HepG2 (cell line): Measurements from ENCODE around the gene IKBKE. TPM values are rescaled to one million over a fixed set of nuclear protein-coding genes. Genes with fewer than 3 reads are reported as not detected.

Experiments
- FOXC1 ChIP-seq: sonication (generic); formaldehyde crosslinking; IDR thresholded peaks from 2 replicates; pipeline ENCODE4 v1.8.0; 2022; ENCODE audit warnings: mild to moderate bottlenecking, missing genetic modification reagents, borderline replicate concordance
- MED1 ChIP-seq: sonication (generic); formaldehyde crosslinking; IDR thresholded peaks from 2 replicates; pipeline ENCODE4 v1.4.0; 2020; ENCODE audit warnings: missing genetic modification reagents
- NRL ChIP-seq: sonication (generic); formaldehyde crosslinking; IDR thresholded peaks from 2 replicates; pipeline ENCODE4 v1.5.0; 2020; ENCODE audit warnings: missing genetic modification reagents, mild to moderate bottlenecking, moderate library complexity, borderline replicate concordance
- PATZ1 ChIP-seq: sonication (generic); formaldehyde crosslinking; IDR thresholded peaks from 2 replicates; pipeline ENCODE4 v1.4.0; 2020; ENCODE audit warnings: missing genetic modification reagents
- RCOR2 ChIP-seq: IDR thresholded peaks from 2 replicates; pipeline ENCODE4 v1.6.1; 2016; ENCODE audit warnings: missing biosample characterization, missing genetic modification reagents
- SMC3 ChIP-seq: IDR thresholded peaks from 2 replicates; pipeline ENCODE4 v1.6.1; 2011; ENCODE audit warnings: low read length, improper control_type of control experiment
- TEAD3 ChIP-seq: optimal IDR thresholded peaks from 2 replicates; pipeline ENCODE3; 2016; ENCODE audit warnings: borderline replicate concordance
- THRA ChIP-seq: sonication (generic); formaldehyde crosslinking; IDR thresholded peaks from 2 replicates; pipeline ENCODE4 v1.4.0; 2020; ENCODE audit warnings: missing genetic modification reagents, borderline replicate concordance
- TRIM22 ChIP-seq: fragments of 450-650 bp; IDR thresholded peaks from 2 replicates; pipeline ENCODE4 v1.6.1; 2017
- ZBTB33 ChIP-seq: sonication (generic); formaldehyde crosslinking; IDR thresholded peaks from 2 replicates; pipeline ENCODE4 v1.4.0; 2020; ENCODE audit warnings: missing genetic modification reagents
- ZFX ChIP-seq: sonication (generic); formaldehyde crosslinking; IDR thresholded peaks from 2 replicates; pipeline ENCODE4 v1.4.0; 2020; ENCODE audit warnings: mild to moderate bottlenecking, low read depth, missing genetic modification reagents, moderate library complexity
- polyA plus RNA-seq, 8 experiments: library from polyadenylated mRNA; depleted of rRNA in 3 of 8; stranded (reverse) in 7 of 8; unstranded in 1 of 8; fragments of >200 nt; fragmentation: Illumina TruSeq in 4 of 8; extraction: Trizol in 4 of 8; gene quantifications; 2 replicates each; pipeline versions ENCODE4 v1.2.1 to v1.2.3, GENCODE V29; 2011 to 2016; ENCODE audit warnings: low read depth in 4 of 8, missing spikeins in 1 of 8, mixed read lengths in 1 of 8; ENCODE audit not compliant: insufficient read depth in 1 of 8
- total RNA-seq, 5 experiments: library from RNA; depleted of rRNA; stranded (reverse); fragments of >200 nt; fragmentation: Illumina TruSeq; extraction: Trizol; gene quantifications; 2 replicates each; pipeline ENCODE4 v1.2.3, GENCODE V29; 2016; ENCODE audit warnings: low read depth in 1 of 5
- TF ChIP-seq, protein P1 (sequence below), 2 experiments: sonication (generic) in 1 of 2; formaldehyde crosslinking in 1 of 2; IDR thresholded peaks; 2 replicates each; pipeline versions ENCODE4 v1.4.0 to v1.6.1; 2018 to 2020; ENCODE audit warnings: missing genetic modification reagents in 2 of 2, borderline replicate concordance in 1 of 2, low read depth in 1 of 2, mild to moderate bottlenecking in 1 of 2, missing biosample characterization in 1 of 2
- TF ChIP-seq, protein P2 (sequence below): sonication (generic); formaldehyde crosslinking; IDR thresholded peaks from 2 replicates; pipeline ENCODE4 v1.5.0; 2020; ENCODE audit warnings: missing genetic modification reagents, mild to moderate bottlenecking, borderline replicate concordance

The IKBKE gene
- total and polyA plus RNA-seq, 2 of the 13 experiments (the other 11 are each of a cell fraction or from before 2014, with no cell fraction given) = 4.5 to 5.8 TPM

- TF ChIP-seq PATZ1 (CRISPR knock-in tag) = 0 out of 2 replicates have a peak, but pooled peaks have one; percentile 26
- TF ChIP-seq RCOR2 (CRISPR knock-in tag) = no peak
- peak; percentile 50; the same call in 1 of the 2 replicates for TF ChIP-seq SMC3
- TF ChIP-seq, protein P1, sequence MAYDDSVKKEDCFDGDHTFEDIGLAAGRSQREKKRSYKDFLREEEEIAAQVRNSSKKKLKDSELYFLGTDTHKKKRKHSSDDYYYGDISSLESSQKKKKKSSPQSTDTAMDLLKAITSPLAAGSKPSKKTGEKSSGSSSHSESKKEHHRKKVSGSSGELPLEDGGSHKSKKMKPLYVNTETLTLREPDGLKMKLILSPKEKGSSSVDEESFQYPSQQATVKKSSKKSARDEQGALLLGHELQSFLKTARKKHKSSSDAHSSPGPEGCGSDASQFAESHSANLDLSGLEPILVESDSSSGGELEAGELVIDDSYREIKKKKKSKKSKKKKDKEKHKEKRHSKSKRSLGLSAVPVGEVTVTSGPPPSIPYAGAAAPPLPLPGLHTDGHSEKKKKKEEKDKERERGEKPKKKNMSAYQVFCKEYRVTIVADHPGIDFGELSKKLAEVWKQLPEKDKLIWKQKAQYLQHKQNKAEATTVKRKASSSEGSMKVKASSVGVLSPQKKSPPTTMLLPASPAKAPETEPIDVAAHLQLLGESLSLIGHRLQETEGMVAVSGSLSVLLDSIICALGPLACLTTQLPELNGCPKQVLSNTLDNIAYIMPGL (CRISPR knock-in tag; IDR thresholded peaks at IDR 0.05; ENCODE audit: borderline replicate concordance in 1 of 2, low read depth in 1 of 2) = 0 out of 4 replicates have a peak, but pooled peaks of 1 of the 2 experiments have one; percentile 31
- peak; percentile 60 for TF ChIP-seq TEAD3 (CRISPR knock-in tag)
- TF ChIP-seq MED1 = no peak
- TF ChIP-seq NRL (CRISPR knock-in tag) = 0 out of 2 replicates have a peak, but pooled peaks have one; percentile 24
- TF ChIP-seq THRA (CRISPR knock-in tag) = peak; percentile 27; the same call in 1 of the 2 replicates
- TF ChIP-seq, protein P2, sequence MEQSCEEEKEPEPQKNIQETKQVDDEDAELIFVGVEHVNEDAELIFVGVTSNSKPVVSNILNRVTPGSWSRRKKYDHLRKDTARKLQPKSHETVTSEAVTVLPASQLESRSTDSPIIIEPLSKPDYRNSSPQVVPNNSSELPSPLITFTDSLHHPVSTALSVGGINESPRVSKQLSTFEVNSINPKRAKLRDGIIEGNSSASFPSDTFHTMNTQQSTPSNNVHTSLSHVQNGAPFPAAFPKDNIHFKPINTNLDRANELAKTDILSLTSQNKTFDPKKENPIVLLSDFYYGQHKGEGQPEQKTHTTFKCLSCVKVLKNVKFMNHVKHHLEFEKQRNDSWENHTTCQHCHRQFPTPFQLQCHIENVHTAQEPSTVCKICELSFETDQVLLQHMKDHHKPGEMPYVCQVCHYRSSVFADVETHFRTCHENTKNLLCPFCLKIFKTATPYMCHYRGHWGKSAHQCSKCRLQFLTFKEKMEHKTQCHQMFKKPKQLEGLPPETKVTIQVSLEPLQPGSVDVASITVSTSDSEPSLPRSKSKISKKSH = peak; percentile 43; the same call in 1 of the 2 replicates
- TF ChIP-seq ZFX (CRISPR knock-in tag) = peak; percentile 35; the same call in 1 of the 2 replicates
- TF ChIP-seq ZBTB33 (CRISPR knock-in tag) = peak; percentile 98
- TF ChIP-seq FOXC1 (CRISPR knock-in tag) = 0 out of 2 replicates have a peak, but pooled peaks have one; percentile 19
- no peak for TF ChIP-seq TRIM22
These were observed 19.9 kb downstream of the IKBKE start (continued) for GRCh38 chr1:206489980-206490770.
